HG02623 (cell line): ENCODE measurements around the gene IGSF23.
"Not testable (repeated sequence)": the region's sequence is repeated elsewhere in the genome, so short reads cannot be mapped to it uniquely, and the experiment has no call there.

Source experiments
- ATAC-seq: cut with Tn5 transposase; IDR thresholded peaks from one replicate; pipeline ENCODE4 v1.9.1; 2021; ENCODE audit warnings: moderate library complexity; ENCODE audit not compliant: unreplicated experiment

Gene IGSF23

GRCh38 chr19:44587963-44588770, 25.2 kb upstream of the IGSF23 start:
- ATAC-seq, result no peak

- ATAC-seq, result no peak
Measured at GRCh38 chr19:44588771-44589112, 24.6 kb upstream of the IGSF23 start.

- ATAC-seq, result no peak
Measured at GRCh38 chr19:44590245-44591059, 22.9 kb upstream of the IGSF23 start.

- ATAC-seq, result not testable (repeated sequence)
Measured at GRCh38 chr19:44591340-44591993, 21.9 kb upstream of the IGSF23 start.

- no peak for ATAC-seq
Measured at GRCh38 chr19:44592451-44592890, 20.9 kb upstream of the IGSF23 start.

- ATAC-seq, result no peak
Measured at GRCh38 chr19:44593294-44593693, 20.1 kb upstream of the IGSF23 start.

- ATAC-seq, result not testable (repeated sequence)
Measured at GRCh38 chr19:44593866-44594266, 19.5 kb upstream of the IGSF23 start.

GRCh38 chr19:44596428-44597130, 16.8 kb upstream of the IGSF23 start:
- ATAC-seq, result no peak

GRCh38 chr19:44597131-44597491, 16.3 kb upstream of the IGSF23 start:
- ATAC-seq, result no peak

GRCh38 chr19:44598355-44598754, 15.0 kb upstream of the IGSF23 start:
- ATAC-seq, result no peak

- ATAC-seq, result no peak
Measured at GRCh38 chr19:44598880-44599279, 14.5 kb upstream of the IGSF23 start.

- no peak for ATAC-seq
Measured at GRCh38 chr19:44600466-44600865, 12.9 kb upstream of the IGSF23 start.

GRCh38 chr19:44602081-44602480, 11.3 kb upstream of the IGSF23 start:
- ATAC-seq, result no peak

GRCh38 chr19:44603201-44603945, 10.0 kb upstream of the IGSF23 start:
- no peak for ATAC-seq

- no peak for ATAC-seq
Measured at GRCh38 chr19:44604241-44604640, 9.1 kb upstream of the IGSF23 start.

GRCh38 chr19:44605547-44605946, 7.8 kb upstream of the IGSF23 start:
- ATAC-seq, result no peak

GRCh38 chr19:44607049-44607448, 6.3 kb upstream of the IGSF23 start:
- ATAC-seq, result no peak

- ATAC-seq, result no peak
Measured at GRCh38 chr19:44607917-44608316, 5.4 kb upstream of the IGSF23 start.

GRCh38 chr19:44608391-44608821, 5.0 kb upstream of the IGSF23 start:
- no peak for ATAC-seq

- ATAC-seq, result no peak
Measured at GRCh38 chr19:44609219-44609618, 4.1 kb upstream of the IGSF23 start.
